NCI-H2107 treated with DMSO at 0.1 percent for 48 hours (cell line): ENCODE results near the gene LTBP3.

Experiments used
- DNase-seq: peaks from one replicate; lab custom pipeline; 2025; ENCODE audit not compliant: unreplicated experiment; lab: John Stamatoyannopoulos, UW

Gene LTBP3

DNA sequence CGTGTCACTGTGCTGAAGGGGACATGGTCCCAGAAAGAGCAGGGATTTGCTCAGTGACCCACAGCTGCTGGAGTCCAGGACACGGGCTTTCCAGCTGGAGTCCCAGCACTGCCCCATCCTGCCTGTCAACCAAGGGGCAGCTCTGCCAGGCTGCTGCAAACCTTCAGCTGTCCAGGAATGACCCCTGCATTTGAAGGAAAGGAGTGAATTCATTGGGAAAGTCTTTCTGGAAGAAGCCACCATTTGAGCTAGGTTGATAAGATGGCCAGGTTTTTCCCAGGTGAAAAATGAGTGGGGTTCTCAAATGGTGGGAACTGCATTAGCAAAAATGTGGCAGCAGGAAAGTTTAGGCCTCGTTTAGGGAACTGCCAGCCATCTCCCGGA lies 28.1 kb upstream of the LTBP3 start:
- DNase-seq: no peak

- no peak for DNase-seq
Observed at GRCh38 chr11:65585396-65586246, 27.5 kb upstream of the LTBP3 start.

- DNase-seq: no peak
Observed at GRCh38 chr11:65584723-65585171, 26.6 kb upstream of the LTBP3 start.

DNA sequence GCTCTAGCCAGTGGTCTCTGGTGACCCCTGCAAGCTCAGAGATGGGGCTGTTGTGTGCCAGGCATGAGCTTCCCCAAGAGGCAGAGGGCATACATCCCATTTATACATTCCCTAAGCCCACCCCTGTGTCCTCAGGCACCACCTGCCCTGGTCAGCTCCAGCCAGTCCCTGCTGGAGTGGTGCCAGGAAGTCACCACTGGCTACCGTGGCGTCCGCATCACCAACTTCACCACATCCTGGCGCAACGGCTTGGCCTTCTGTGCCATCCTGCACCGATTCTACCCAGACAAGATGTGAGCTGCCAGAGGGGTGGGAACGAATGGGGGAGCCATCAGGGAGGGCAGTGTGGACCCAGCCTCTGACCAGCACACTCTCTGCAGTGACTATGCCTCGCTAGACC lies 25.9 kb upstream of the LTBP3 start:
- DNase-seq: no peak

GRCh38 chr11:65583589-65583988 lies 25.4 kb upstream of the LTBP3 start:
- DNase-seq: no peak

DNA sequence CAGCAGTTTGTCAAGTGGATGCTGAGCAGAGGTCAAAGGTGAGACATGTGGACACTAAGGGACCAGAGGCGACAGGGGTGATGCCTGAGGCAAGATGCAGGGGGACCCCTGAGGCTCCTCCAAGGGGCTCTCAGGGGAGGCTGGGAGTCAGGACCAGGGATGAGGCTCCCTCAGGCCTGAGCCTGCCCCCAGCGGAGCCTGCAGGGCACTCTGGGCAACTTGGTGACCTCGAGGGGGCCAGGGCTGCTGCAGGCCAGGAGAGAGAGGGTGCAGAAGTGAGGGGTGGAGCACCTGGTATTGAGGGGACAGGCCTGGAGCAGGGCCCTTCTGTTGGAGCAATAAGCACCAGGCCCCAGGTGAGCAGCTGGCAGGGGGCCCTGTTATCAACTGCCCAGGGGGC lies 23.8 kb upstream of the LTBP3 start:
- DNase-seq: no peak

DNA sequence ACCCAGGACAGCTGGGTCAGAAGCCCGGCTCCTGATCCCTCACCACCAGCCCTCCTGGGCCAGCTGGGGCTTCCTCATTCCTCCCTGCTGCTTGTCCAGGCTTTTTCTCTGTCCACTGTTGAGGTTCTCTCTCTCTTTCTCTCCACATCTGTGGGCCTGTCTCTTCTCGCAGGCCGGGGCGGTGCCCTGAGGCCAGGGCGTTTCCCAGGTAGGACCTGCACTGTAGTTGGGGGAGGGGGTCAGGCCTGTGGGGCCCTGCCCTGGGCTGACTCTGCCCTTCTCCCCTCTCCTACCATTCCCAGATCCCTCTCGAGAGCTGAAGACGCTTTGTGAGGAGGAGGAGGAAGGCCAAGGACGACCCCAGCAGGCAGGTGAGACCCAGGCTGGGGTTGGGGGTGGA lies 22.6 kb upstream of the LTBP3 start:
- no peak for DNase-seq

GRCh38 chr11:65580031-65580692 lies 22.0 kb upstream of the LTBP3 start:
- DNase-seq: no peak

- DNase-seq: no peak
Observed at GRCh38 chr11:65579291-65579690, 21.1 kb upstream of the LTBP3 start.

DNA sequence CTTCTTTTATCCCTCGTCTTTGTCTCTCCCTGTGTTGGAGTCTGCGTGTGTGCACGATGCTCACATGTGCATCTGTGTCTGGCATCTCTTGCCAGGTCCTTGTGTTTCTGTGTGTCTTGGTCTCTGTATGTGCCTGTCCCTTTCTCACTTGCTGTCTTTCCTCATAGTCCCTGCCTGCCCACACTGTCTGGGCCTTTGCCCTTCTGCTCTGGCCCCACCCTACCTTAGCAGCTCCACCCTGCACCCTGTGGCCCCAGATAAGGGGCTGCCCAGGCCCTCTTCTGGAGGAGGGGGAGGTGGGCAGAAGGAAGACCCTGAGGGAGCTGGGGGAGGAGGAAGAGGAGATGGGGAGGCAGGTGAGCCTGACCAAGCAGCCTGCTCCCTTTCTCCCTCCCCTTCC lies 20.5 kb upstream of the LTBP3 start:
- DNase-seq: no peak

GRCh38 chr11:65578134-65578533 lies 20.0 kb upstream of the LTBP3 start:
- no peak for DNase-seq

- no peak for DNase-seq
Observed at GRCh38 chr11:65577756-65578109, 19.6 kb upstream of the LTBP3 start.

DNA sequence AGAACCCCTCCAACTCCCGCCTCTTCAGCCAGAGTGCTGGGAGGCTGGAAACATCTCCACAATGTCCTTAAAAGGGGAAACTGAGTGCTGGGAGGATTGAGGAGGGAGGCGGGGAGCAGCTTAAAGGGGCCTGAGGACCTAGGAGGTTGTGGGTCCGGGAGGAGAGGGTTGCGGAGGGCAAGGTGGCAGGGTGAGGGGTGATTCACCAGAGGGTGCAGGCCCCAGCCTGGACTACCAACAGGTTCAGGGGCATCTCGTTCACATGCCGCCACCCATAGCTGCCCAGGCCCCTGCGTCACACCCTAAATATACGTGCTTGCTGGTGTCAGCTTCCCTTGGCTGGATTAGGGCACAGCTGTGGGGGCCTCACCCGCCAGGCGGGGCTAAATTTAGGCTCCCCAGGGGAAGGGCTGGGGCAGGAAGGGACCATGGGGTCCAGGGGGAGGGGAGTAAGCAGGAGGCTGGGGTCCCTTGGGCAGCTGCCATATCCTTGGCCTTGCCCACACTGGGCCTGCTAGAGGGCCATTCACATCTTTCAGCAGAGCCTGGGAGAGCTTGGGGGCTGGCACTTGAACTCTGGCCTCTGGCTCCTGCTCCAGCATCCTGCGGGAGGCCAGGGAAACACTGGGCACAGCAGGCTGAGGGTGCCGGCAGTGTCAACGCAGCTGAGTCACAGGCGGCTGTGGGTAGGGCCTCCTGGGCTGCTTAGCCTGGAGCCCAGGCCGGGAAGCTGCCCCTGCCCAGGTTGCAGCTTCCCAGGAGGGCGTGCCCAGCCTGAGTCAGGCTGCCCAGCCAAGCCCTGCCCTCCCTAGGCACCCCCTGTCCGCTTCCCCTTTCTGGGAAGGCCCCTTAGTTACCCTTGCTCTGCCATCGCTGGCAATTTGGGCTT lies 19.0 kb upstream of the LTBP3 start:
- DNase-seq: no peak

DNA sequence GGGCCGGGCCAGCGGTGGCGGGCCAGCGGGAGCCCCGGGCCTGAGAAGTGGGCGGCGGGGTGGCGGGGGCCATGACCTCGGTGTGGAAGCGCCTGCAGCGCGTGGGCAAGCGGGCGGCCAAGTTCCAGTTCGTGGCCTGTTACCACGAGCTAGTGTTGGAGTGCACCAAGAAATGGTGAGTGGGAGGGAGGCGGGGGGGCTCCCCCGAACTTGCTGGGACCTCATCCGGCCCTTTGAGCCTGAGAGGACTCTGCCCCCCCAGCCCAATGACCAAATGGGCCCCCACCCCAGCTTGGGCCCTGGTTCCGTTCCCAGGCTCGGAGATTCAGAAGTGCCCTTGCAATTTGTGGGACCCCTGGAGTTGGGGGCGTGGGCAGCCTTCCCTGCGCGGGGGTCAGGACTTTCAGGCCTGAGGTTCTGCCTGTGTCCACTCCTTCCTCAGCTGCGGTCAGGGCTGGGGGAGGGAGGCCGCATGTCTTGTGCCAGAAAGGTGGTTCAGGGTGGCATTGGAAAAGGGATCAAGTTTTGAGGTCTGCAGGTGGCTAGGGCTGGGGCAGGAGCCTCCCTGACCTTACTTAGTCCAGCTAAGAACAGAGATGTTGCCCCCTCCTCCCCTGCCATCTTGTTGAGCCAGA lies 18.2 kb upstream of the LTBP3 start:
- no peak for DNase-seq

GRCh38 chr11:65575568-65576231 lies 17.5 kb upstream of the LTBP3 start, which contains the start of gene EHBP1L1:
TSS of gene EHBP1L1 (plus strand) at chr11:65576053. CDS start at chr11:65576303, 250 bp downstream.
- no peak for DNase-seq

DNA sequence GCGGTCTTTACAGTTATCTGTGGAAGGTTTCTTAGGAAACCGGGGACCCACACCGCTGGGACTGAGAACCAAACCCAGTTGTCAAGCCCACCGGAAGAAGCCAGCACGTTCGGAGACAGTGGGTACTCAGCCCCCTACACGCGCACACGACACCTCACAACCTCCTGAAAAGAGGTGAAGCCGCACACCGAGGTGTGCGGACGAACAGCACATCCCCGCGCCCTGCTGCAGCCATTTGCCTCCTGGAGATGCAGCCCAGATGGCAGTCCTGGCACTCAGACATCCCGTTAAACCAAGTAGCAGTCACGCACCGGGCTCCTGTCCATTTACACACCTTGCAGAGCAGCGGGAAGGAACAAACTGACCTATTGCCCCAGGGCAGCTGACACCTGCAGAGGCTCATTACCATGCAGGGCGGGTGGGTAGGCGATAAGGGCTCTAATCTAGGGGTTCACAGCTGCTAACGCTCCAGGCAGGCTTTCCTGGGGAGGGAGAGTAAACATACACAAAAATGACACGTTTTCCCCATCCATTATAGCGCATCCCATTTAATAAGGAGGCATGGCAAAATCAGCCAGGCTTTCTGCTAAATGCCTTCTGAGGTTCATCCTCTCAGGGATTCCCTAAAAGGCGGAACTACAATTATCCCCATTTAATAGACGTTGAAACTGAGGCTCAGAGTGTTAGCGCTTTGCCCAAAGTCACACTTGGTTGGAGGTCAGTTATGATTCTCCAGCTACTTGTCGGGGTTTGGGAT lies 16.8 kb upstream of the LTBP3 start:
- DNase-seq: no peak

DNA sequence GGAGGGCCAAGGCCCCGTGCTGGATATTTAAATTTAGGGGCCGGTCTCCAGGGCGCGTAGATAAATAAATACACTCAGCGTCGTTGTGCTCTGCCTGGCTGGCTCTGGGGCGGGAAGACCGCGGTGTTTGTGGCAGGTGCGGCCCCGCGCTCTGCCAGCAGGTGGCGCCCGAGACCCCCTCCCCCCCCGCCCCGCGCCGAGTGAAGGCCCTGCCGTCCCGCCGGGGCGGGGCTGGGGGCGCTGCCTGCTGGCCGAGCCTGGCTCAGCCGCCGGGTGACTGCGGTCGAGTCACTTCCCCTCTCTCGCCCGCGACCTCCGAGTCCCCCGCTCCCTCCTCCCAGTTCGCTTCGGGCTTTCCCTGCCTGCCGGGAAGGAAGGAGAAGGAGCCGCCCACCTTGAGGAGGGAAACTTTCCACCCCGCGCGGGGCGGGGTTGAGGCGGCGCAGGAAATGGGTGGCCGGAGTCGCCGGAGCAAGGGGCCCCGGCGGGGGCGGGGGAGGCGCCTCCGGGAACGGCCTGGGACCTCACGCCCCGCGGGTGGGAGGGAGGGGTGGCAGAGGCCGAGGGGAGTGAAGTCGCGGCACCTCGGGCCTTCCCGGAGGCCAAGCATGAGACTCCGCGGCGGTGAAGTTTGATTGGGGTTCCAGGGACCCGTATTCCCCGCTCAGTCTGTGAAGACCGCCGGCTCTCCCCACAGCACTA lies 16.1 kb upstream of the LTBP3 start:
- peak; percentile 51 for DNase-seq

DNA sequence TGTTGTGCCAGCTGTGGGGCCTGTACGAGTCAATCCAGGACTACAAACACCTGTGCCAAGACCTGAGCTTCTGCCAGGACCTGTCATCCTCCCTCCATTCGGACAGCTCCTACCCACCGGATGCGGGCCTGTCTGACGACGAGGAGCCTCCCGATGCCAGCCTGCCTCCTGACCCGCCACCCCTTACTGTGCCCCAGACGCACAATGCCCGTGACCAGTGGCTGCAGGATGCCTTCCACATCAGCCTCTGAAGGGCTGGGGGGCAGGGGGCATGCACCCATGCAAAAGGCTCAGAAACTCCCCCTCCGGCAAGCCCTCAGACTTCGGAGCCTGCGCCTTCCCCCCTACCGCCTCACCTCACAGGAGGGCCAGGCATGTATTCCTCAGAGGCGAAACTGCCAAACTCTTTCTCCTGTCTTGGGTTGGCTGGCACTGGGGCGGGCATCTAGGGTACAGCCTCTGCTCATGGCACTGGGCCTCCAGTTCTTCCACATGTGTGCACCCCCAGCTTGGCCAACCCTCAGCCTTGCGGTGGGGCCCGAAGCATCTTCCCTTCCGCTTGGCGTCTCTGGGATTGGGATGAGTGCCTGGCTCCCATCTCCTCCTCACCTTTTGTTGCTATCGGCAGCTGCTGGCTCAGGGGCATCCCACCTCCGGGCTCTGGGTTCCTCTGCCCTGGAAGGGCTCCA lies 15.4 kb upstream of the LTBP3 start:
- DNase-seq: no peak
